ENCODE data around the gene IL19.
"Not testable (repeated sequence)": the region's sequence is repeated elsewhere in the genome, so short reads cannot be mapped to it uniquely, and the experiment has no call there.

IL19 gene

DNA sequence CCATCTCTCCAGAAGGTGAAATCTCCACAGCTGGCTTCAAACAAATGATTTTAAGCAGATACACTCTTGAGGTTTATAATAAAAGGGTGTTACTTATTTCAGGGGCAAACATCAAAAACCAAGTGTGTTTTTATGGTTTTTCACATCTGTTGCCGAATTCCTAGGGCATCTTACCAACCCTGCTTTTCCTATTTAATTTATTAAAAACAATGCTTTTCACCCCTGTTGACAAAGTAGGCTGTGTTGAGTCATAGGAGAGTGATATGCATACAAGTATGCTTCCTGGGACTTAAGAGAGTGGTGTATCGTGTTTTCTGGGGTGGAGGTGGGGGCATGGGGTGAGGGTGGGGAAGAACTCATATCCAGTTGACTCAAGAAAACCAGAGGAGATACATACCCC lies 65.5 kb downstream of the IL19 start:
- H3K4me3 Mint-ChIP-seq, result no peak overlapping the region
- no peaks in the 10 kb centered on the region for H3K9me3 Mint-ChIP-seq
- no peak for ATAC-seq
- DNase-seq, result no peak
- no peak overlapping the region for H3K27ac Mint-ChIP-seq
- H3K4me1 Mint-ChIP-seq, result peaks cover 20% of the 10 kb centered on the region
- H3K27me3 Mint-ChIP-seq, result peaks cover 22% of the 10 kb centered on the region

- DNase-seq (no peak), ATAC-seq (no peak)
- Mint-ChIP-seq H3K27ac (no peak overlapping the region), H3K27me3 (peaks cover 16% of the 10 kb centered on the region), H3K4me1 (peaks cover 5% of the 10 kb centered on the region), H3K4me3 (no peak overlapping the region), H3K9me3 (no peaks in the 10 kb centered on the region)
Measured at GRCh38 chr1:206839006-206839560, 68.5 kb downstream of the IL19 start.

DNA sequence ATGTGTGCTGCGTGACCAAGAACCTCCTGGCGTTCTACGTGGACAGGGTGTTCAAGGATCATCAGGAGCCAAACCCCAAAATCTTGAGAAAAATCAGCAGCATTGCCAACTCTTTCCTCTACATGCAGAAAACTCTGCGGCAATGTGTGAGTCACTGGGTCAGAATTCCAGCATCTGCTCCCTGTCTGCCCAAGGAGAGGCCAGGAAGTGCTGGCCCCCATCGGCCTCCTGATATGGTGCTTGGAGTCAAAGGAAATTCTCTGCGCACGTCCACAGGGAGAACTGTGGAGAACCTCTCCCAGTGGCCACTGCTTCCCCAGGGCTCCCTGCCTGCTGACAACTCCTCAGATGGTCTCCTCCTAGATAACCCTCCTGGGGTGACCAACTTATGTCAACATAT lies 69.3 kb downstream of the IL19 start:
- H3K9me3 Mint-ChIP-seq, result no peaks in the 10 kb centered on the region
- DNase-seq (no peak), ATAC-seq (no peak)
- H3K4me1 Mint-ChIP-seq, result peaks cover 5% of the 10 kb centered on the region
- no peak overlapping the region for H3K4me3 Mint-ChIP-seq
- H3K27me3 Mint-ChIP-seq, result peaks cover 9% of the 10 kb centered on the region
- H3K27ac Mint-ChIP-seq, result no peak overlapping the region

DNA sequence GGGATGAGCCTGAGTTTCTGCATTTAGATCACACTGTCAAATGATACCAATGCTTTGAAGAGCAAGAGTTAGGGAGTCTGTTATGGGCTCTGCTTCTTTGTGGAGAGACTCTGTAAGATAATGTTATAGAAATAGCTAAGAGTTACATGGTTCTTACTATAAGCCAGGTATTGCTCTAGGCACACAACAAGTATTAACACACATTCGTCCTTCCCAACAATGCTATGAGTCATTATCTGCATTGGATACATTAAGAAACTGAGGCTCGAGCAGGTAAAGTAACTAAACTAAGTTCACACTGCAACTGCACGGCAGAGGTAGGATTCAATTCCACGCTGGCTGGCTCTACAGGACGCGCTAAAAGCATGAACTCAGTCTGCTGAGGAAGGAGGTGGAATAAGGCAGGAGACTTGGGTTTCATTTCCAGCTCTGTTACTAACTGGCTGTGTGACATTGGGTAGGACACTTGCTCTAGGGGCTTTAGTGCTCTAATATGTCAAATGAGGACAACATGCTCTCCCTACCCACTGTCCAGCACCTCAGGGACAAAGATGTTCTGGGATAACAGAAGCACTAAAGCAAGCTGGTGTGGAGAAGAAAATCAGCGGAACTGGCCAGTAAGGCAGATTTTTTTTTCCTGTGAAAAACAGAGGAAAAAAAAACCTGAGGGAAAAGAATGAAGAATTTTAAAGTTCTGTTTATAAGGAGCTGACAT lies 71.2 kb downstream of the IL19 start:
- H3K4me1 Mint-ChIP-seq, result peaks cover 5% of the 10 kb centered on the region
- no peak for ATAC-seq

GRCh38 chr1:206842854-206843253 lies 72.3 kb downstream of the IL19 start:
- H3K27me3 Mint-ChIP-seq, result no peaks in the 10 kb centered on the region
- DNase-seq (no peak), ATAC-seq (no peak)
- no peaks in the 10 kb centered on the region for H3K9me3 Mint-ChIP-seq
- no peak overlapping the region for H3K4me3 Mint-ChIP-seq
- peaks cover 5% of the 10 kb centered on the region for H3K4me1 Mint-ChIP-seq
- no peak overlapping the region for H3K27ac Mint-ChIP-seq

More for the DNA sequence above, 71.2 kb downstream of the IL19 start:
- Mint-ChIP-seq H3K9me3 (no peaks in the 10 kb centered on the region), H3K27ac (no peak overlapping the region), H3K4me3 (no peak overlapping the region), H3K27me3 (peaks cover 9% of the 10 kb centered on the region)
- no peak for DNase-seq

- no peaks in the 10 kb centered on the region for H3K27me3 Mint-ChIP-seq
- no peak for ATAC-seq
- H3K27ac Mint-ChIP-seq, result no peak overlapping the region
- no peak for DNase-seq
- no peaks in the 10 kb centered on the region for H3K9me3 Mint-ChIP-seq
- H3K4me3 Mint-ChIP-seq, result no peak overlapping the region
- peaks cover 5% of the 10 kb centered on the region for H3K4me1 Mint-ChIP-seq
Measured at GRCh38 chr1:206843626-206844025, 73.1 kb downstream of the IL19 start.

- DNase-seq (no peak), ATAC-seq (no peak)
- Mint-ChIP-seq H3K27me3 (no peaks in the 10 kb centered on the region), H3K27ac (no peak overlapping the region), H3K4me3 (no peak overlapping the region), H3K4me1 (no peaks in the 10 kb centered on the region), H3K9me3 (no peaks in the 10 kb centered on the region)
Measured at GRCh38 chr1:206846487-206846886, 75.9 kb downstream of the IL19 start.

DNA sequence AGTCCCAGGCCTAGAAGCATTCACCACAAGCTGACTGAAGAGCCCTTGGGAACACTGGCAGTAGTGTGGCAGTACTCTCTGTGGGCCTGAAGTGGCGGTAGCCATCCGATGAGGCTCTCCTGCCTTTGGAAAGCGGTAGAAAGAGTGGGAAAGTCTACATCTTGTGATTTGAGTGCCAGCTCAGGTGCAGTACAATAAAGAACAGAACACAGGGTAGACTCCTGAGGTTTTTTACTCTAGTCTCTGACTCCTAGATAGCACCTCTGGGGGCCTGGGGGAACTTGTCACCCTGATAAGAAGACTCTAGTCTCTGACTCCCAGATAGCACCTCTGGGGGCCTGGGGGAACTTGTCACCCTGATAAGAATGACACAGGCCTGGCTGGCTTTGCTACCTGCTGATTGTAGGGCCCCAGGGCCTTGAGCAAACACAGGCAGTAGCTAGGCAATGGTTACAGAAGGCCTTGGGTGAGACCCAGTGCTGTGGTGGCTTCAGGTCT lies 76.8 kb downstream of the IL19 start:
- Mint-ChIP-seq H3K27me3 (no peaks in the 10 kb centered on the region), H3K4me1 (no peaks in the 10 kb centered on the region), H3K4me3 (no peak overlapping the region), H3K27ac (peak overlapping the region in 1 of 2 donors; percentile 31), H3K9me3 (no peaks in the 10 kb centered on the region)
- ATAC-seq (no peak), DNase-seq (no peak)

GRCh38 chr1:206847946-206848345 lies 77.4 kb downstream of the IL19 start:
- no peaks in the 10 kb centered on the region for H3K9me3 Mint-ChIP-seq
- no peak overlapping the region for H3K27ac Mint-ChIP-seq
- no peaks in the 10 kb centered on the region for H3K4me1 Mint-ChIP-seq
- DNase-seq (no peak), ATAC-seq (no peak)
- no peaks in the 10 kb centered on the region for H3K27me3 Mint-ChIP-seq
- H3K4me3 Mint-ChIP-seq, result no peak overlapping the region

GRCh38 chr1:206850401-206850800 lies 79.8 kb downstream of the IL19 start:
- DNase-seq, result no peak

GRCh38 chr1:206851341-206852010 lies 80.9 kb downstream of the IL19 start:
- H3K27ac Mint-ChIP-seq, result no peak overlapping the region

More at GRCh38 chr1:206850401-206850800, 79.8 kb downstream of the IL19 start:
- ATAC-seq, result no peak
- Mint-ChIP-seq H3K27ac (no peak overlapping the region), H3K27me3 (no peaks in the 10 kb centered on the region), H3K4me3 (no peak overlapping the region), H3K4me1 (no peaks in the 10 kb centered on the region), H3K9me3 (no peaks in the 10 kb centered on the region)

GRCh38 chr1:206852662-206853061 lies 82.1 kb downstream of the IL19 start:
- DNase-seq, H3K9me3 Mint-ChIP-seq, H3K27ac Mint-ChIP-seq, ATAC-seq, H3K27me3 Mint-ChIP-seq, H3K4me3 Mint-ChIP-seq: not testable (repeated sequence)
- H3K4me1 Mint-ChIP-seq, result peaks cover 11% of the 10 kb centered on the region

More at GRCh38 chr1:206851341-206852010, 80.9 kb downstream of the IL19 start:
- no peak overlapping the region for H3K4me3 Mint-ChIP-seq
- DNase-seq (no peak), ATAC-seq (no peak)
- H3K27me3 Mint-ChIP-seq, result no peaks in the 10 kb centered on the region
- H3K9me3 Mint-ChIP-seq, result no peaks in the 10 kb centered on the region
- H3K4me1 Mint-ChIP-seq, result peaks cover 6% of the 10 kb centered on the region

DNA sequence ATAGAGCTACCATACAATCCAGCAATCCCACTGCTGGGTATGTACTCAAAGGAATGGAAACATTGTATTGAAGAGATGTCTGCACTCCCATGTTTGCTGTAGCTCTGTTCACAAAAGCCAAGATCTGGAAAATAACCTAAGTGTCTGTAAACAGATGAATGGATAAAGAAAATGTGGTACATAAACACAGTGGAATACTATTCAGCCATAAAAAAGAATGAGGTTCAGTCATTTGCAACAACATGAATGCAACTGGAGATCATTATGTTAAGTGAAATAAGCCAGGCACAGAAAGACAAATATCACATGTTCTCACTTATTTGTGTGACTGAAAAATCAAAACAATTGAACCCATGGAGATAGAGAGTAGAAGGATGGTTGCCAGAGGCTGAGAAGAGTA lies 83.1 kb downstream of the IL19 start:
- H3K27me3 Mint-ChIP-seq, H3K27ac Mint-ChIP-seq, ATAC-seq, H3K9me3 Mint-ChIP-seq, DNase-seq, H3K4me3 Mint-ChIP-seq: not testable (repeated sequence)
- H3K4me1 Mint-ChIP-seq, result peaks cover 11% of the 10 kb centered on the region

GRCh38 chr1:206854401-206855129 lies 84.0 kb downstream of the IL19 start:
- Mint-ChIP-seq H3K4me1 (peaks cover 15% of the 10 kb centered on the region), H3K4me3 (no peak overlapping the region), H3K27ac (no peak overlapping the region), H3K27me3 (no peaks in the 10 kb centered on the region), H3K9me3 (no peaks in the 10 kb centered on the region)
- DNase-seq (no peak), ATAC-seq (no peak)

DNA sequence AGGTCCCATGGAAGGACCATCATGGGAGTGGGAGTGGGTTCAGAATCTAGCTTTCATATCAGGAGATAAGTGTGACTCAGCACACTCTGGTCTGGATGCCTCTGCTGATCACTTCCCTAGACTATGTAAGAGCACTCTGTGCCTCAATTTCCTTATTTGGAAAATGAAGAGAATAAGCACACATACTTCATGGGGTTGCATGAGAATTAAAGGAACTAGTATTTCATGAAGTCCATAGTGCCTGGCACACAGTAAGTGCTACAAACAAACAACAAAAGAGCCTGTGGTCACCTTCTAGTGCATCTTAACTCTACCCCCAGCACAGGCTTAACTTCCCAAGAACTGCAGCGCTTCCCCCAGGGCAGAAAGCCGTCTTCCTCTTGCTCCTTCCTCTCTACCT lies 85.3 kb downstream of the IL19 start:
- H3K27me3 Mint-ChIP-seq, result peaks cover 5% of the 10 kb centered on the region
- DNase-seq (no peak), ATAC-seq (no peak)
- no peak overlapping the region for H3K4me3 Mint-ChIP-seq
- H3K9me3 Mint-ChIP-seq, result no peaks in the 10 kb centered on the region
- H3K27ac Mint-ChIP-seq, result no peak overlapping the region
- H3K4me1 Mint-ChIP-seq, result peaks cover 15% of the 10 kb centered on the region
